Omental fat pad (tissue), 4 donors: ENCODE results near the gene KCTD11. TPM values are rescaled to one million over a fixed set of nuclear protein-coding genes. Genes with fewer than 3 reads are reported as not detected.

ENCODE experiments used
- ATAC-seq: fragments of 150-250 bp; one replicate; pipeline ENCODE4 v1.9.1; 2016; ENCODE audit warnings: mild to moderate bottlenecking, moderate library complexity; ENCODE audit not compliant: low FRiP score
- DNase-seq: peaks from one replicate; pipeline ENCODE4 v3.0.0-alpha.2; 2019; ENCODE audit warnings: low spot score
- CTCF ChIP-seq, 3 donors: fragments of 450-650 bp; IDR thresholded peaks; one replicate each; pipeline ENCODE4 v1.5.1; 2016 to 2017; ENCODE audit warnings: antibody characterized with exemption in 3 of 3, mild to moderate bottlenecking in 3 of 3, moderate library complexity in 2 of 3
- total RNA-seq, 4 donors: library from RNA; depleted of rRNA; stranded (reverse); fragments of >200 nt; gene quantifications; one replicate each; pipeline ENCODE4 v1.1.0, GENCODE V29; 2016

KCTD11 gene
- total RNA-seq, 4 donors from 2014 or later = 6.7 to 9.9 (median 8.4) TPM

- TF ChIP-seq CTCF (IDR thresholded peaks at IDR 0.05) = no peak
- DNase-seq = no peak
- peak; percentile 69 for ATAC-seq
Observed at GRCh38 chr17:7380855-7381683, 29.1 kb downstream of the KCTD11 start, which contains the start of gene TNK1. TNK1 (plus strand) TSS chr17:7381089; CDS start chr17:7382927, 1,838 bp downstream.

- ATAC-seq (no peak), DNase-seq (no peak)
- no peak for TF ChIP-seq CTCF (IDR thresholded peaks at IDR 0.05)
Observed at GRCh38 chr17:7382901-7383300, 30.9 kb downstream of the KCTD11 start.

GRCh38 chr17:7383371-7383741 is 31.4 kb downstream of the KCTD11 start:
- ATAC-seq = no peak
- TF ChIP-seq CTCF (IDR thresholded peaks at IDR 0.05) = no peak

GRCh38 chr17:7383742-7384488 is 32.0 kb downstream of the KCTD11 start:
- TF ChIP-seq CTCF (IDR thresholded peaks at IDR 0.05) = no peak
- ATAC-seq (no peak), DNase-seq (no peak)

More at GRCh38 chr17:7383371-7383741, 31.4 kb downstream of the KCTD11 start:
- DNase-seq = no peak

- ATAC-seq (no peak), DNase-seq (no peak)
- no peak for TF ChIP-seq CTCF (IDR thresholded peaks at IDR 0.05)
Observed at GRCh38 chr17:7384489-7385081, 32.6 kb downstream of the KCTD11 start.

- ATAC-seq (no peak), DNase-seq (no peak)
- TF ChIP-seq CTCF (IDR thresholded peaks at IDR 0.05) = no peak
Observed at GRCh38 chr17:7388856-7389255, 36.9 kb downstream of the KCTD11 start.
